ENCODE data around the gene PRKCE. TPM values are rescaled to one million over a fixed set of nuclear protein-coding genes. Genes with fewer than 3 reads are reported as not detected.

The PRKCE gene
- total and polyA plus RNA-seq, 7 donors = 3.0 to 21.9 (median 15.8) TPM

DNA sequence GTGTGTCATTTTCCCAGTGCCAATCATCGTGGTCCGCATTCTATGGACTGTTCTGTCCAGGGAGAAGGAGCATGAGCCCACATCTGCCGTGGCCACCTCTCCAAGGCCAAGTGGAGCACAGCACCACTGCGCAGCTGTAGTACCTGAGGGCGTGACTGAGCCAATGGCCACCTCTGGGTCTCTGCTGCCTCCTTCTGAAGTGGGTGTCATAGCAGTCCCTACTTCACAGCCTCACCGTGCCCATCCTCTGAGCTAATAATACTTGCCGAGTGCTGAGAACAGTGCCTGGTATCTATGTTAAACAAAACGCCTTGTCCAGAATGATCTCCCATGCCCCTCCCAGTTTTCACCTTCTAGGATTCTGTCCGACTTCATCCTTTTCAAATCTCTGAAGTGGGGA, 256.1 kb downstream of the PRKCE start:
- H3K27me3 ChIP-seq = no peaks in the 10 kb centered on the region
- H3K4me1 ChIP-seq = peaks cover 0 to 20% (median 13%) of the 10 kb centered on the region in 4 donors
- no peaks in the 10 kb centered on the region for H3K9me3 ChIP-seq
- H3K27ac ChIP-seq = no peak overlapping the region
- 90 to 97% methylated on average over 9 of the region's 9 CpGs for WGBS, 2 donors
- no peak overlapping the region for H3K4me3 ChIP-seq
- intact Hi-C loops (cut with DNase I) = no loop called here
- H3K36me3 ChIP-seq = no peaks in the 10 kb centered on the region
- no peak for DNase-seq
- no peak for TF ChIP-seq POLR2AphosphoS5 (IDR thresholded peaks at IDR 0.05)
- TF ChIP-seq EP300 (IDR thresholded peaks at IDR 0.05) = no peak
- TF ChIP-seq POLR2A (IDR thresholded peaks at IDR 0.05) = no peak
- TF ChIP-seq, protein P1, sequence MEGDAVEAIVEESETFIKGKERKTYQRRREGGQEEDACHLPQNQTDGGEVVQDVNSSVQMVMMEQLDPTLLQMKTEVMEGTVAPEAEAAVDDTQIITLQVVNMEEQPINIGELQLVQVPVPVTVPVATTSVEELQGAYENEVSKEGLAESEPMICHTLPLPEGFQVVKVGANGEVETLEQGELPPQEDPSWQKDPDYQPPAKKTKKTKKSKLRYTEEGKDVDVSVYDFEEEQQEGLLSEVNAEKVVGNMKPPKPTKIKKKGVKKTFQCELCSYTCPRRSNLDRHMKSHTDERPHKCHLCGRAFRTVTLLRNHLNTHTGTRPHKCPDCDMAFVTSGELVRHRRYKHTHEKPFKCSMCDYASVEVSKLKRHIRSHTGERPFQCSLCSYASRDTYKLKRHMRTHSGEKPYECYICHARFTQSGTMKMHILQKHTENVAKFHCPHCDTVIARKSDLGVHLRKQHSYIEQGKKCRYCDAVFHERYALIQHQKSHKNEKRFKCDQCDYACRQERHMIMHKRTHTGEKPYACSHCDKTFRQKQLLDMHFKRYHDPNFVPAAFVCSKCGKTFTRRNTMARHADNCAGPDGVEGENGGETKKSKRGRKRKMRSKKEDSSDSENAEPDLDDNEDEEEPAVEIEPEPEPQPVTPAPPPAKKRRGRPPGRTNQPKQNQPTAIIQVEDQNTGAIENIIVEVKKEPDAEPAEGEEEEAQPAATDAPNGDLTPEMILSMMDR (IDR thresholded peaks at IDR 0.05) = no peak

DNA sequence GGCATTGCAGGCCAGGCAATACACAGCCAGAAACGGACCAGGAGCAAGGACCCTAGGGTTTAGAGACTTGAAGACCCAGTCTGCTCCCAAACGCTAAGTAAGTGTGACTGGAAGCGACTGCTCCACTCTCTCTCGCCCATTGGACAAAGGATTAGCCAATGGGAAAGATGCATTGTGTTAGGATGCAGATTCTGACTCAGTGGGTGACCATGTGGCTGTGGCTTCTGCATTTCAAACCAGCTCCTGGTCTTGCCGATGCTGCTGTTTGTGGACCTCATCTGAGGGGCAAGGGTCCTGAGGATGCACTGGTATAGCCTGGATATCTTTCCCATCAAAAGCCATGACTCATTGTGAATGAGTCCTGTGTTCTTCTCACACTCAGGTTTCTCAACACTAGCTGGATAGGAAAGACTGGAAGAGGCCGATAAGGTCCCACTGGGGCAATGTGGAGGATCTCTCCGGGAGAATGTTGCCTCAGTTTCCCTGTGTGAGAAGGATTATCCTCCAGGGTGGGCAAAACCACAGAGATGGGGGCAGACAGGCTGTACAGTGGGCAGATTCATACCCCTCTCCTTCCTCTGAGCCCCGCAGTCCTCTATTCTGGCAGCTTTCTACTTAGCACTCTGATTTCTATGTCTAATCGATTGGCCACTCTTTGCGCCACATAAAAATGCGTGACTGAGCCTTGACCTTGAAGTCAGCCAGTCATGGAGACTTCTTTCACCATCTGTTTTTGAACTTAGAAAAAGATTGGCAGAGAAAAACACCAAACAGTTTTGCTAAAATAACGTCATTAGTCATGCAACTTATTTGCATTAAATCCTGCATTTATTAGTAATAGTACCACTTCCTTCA, 257.1 kb downstream of the PRKCE start:
- intact Hi-C loops (cut with DNase I) = no loop called here
- no peak overlapping the region for H3K4me3 ChIP-seq
- peaks cover 0 to 19% (median 13%) of the 10 kb centered on the region in 4 donors for H3K4me1 ChIP-seq
- WGBS, 2 donors = 95 to 97% methylated on average over 12 of the region's 12 CpGs
- TF ChIP-seq, protein P1 (IDR thresholded peaks at IDR 0.05) = no peak
- TF ChIP-seq EP300 (IDR thresholded peaks at IDR 0.05) (no peak), POLR2A (IDR thresholded peaks at IDR 0.05) (no peak), POLR2AphosphoS5 (IDR thresholded peaks at IDR 0.05) (no peak)
- no peaks in the 10 kb centered on the region for H3K36me3 ChIP-seq
- no peaks in the 10 kb centered on the region for H3K9me3 ChIP-seq
- H3K27me3 ChIP-seq = no peaks in the 10 kb centered on the region
- H3K27ac ChIP-seq = no peak overlapping the region
- no peak for DNase-seq

DNA sequence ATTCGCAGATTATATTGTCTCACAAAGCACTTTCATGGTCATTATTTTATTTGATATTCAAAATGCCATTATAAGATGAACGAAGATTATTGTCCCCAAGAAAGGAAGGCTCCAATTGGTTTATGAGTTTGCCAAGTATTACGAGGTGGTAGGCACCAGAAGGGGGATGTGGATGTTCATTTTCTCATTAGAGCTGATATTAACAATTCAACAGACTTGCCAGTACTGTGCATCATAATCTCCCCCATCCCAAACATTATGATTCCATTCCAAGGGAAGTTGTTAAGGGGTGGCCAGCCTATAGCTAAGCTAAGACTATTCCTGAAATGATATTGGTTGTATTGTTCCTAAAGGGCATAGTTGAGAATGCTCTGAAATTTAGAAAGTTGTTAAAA, 257.7 kb downstream of the PRKCE start:
- TF ChIP-seq, protein P1 (IDR thresholded peaks at IDR 0.05) = no peak
- TF ChIP-seq POLR2A (IDR thresholded peaks at IDR 0.05) = no peak
- no peak for TF ChIP-seq POLR2AphosphoS5 (IDR thresholded peaks at IDR 0.05)
- no peak for TF ChIP-seq EP300 (IDR thresholded peaks at IDR 0.05)
- Histone ChIP-seq H3K9me3 (no peaks in the 10 kb centered on the region), H3K27me3 (no peaks in the 10 kb centered on the region), H3K4me3 (no peak overlapping the region), H3K4me1 (peaks cover 0 to 13% (median 11%) of the 10 kb centered on the region in 4 donors), H3K27ac (no peak overlapping the region), H3K36me3 (no peaks in the 10 kb centered on the region)
- intact Hi-C loops (cut with DNase I) = no loop called here
- DNase-seq = no peak
- 87 to 88% methylated on average over 3 of the region's 3 CpGs for WGBS, 2 donors

DNA sequence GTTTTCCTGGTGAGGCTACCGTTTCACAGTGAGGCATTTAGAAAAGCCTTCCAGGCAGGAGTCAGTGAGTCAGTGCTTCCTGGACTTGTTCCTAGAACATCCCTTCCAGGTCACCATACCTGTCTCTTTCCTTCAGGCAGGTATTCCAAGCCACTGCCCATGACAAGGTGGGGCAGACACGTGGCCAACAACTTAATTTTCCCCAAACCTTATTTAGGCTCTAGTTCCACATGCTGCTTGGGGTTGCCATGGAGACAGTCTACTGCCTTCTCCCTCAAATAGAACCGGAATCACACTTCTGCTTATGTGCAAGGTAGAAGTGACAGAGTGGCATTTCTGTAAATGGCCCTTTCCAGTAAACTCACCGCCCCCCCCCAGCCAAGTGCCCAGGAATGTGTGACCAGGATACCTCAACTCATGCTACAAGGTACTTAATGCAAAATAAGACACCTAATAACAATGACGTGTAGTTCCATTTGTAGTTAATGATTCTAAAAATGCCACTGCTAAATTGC, 258.3 kb downstream of the PRKCE start:
- no peaks in the 10 kb centered on the region for H3K27me3 ChIP-seq
- H3K4me1 ChIP-seq = peaks cover 0 to 7% (median 7%) of the 10 kb centered on the region in 4 donors
- no peak overlapping the region for H3K4me3 ChIP-seq
- DNase-seq = no peak
- no peaks in the 10 kb centered on the region for H3K9me3 ChIP-seq
- no peak overlapping the region for H3K27ac ChIP-seq
- intact Hi-C loops (cut with DNase I) = no loop called here
- 50 to 68% methylated on average over 5 of the region's 5 CpGs for WGBS, 2 donors
- H3K36me3 ChIP-seq = no peaks in the 10 kb centered on the region
- TF ChIP-seq POLR2A (IDR thresholded peaks at IDR 0.05) (no peak), EP300 (IDR thresholded peaks at IDR 0.05) (no peak)
- TF ChIP-seq, protein P1 (IDR thresholded peaks at IDR 0.05) = no peak

All from sigmoid colon (tissue), 7 donors.